ENCODE measurements around the gene RASA3. TPM values are rescaled to one million over a fixed set of nuclear protein-coding genes. Genes with fewer than 3 reads are reported as not detected.

RASA3 gene
- total and polyA plus RNA-seq, 2 donors (not counting 3 experiments of a cell fraction or from before 2014, with no cell fraction given) = 26.5 to 53.8 TPM

GRCh38 chr13:114049626-114050101 is 82.8 kb downstream of the RASA3 start:
- Histone ChIP-seq H3K79me2 (ENCODE audit: control insufficient read depth, insufficient read depth, low read length) (peaks cover 76% of the 10 kb centered on the region), H3K4me2 (ENCODE audit: insufficient read depth, low read length) (no peak overlapping the region), H3K9me1 (replicated peaks; ENCODE audit: control insufficient read depth, extremely low read depth, insufficient read depth, low read length) (no peaks in the 10 kb centered on the region), H2AFZ (ENCODE audit: low read depth, low read length) (no peak overlapping the region), H3K27ac (ENCODE audit: insufficient read depth, low read depth, low read length) (no peak overlapping the region), H3K9ac (replicated peaks; ENCODE audit: extremely low read depth, insufficient read depth, low read length) (no peak overlapping the region), H3K4me3 (replicated peaks in 1 of 3; ENCODE audit: insufficient read depth in 1 of 3, low read depth in 1 of 3, low read length in 3 of 3) (no peak overlapping the region), H3K4me1 (ENCODE audit: control insufficient read depth, extremely low read depth, insufficient read depth, low read length) (no peaks in the 10 kb centered on the region), H3K36me3 (ENCODE audit: control insufficient read depth in 2 of 2, extremely low read depth in 1 of 2, insufficient read depth in 2 of 2, low read length in 2 of 2) (peaks cover 0 to 17% of the 10 kb centered on the region in 2 experiments), H3K27me3 (ENCODE audit: control insufficient read depth in 2 of 2, insufficient read depth in 2 of 2, low read length in 2 of 2) (no peaks in the 10 kb centered on the region), H3K9me3 (replicated peaks; ENCODE audit: control insufficient read depth, insufficient read depth, low read length) (no peaks in the 10 kb centered on the region), H4K20me1 (replicated peaks; ENCODE audit: control insufficient read depth, extremely low read depth, insufficient read depth, low read length) (peaks cover 3% of the 10 kb centered on the region)
- intact Hi-C loops (cut with micrococcal nuclease) = no loop called here
- FAIRE-seq (no peak), DNase-seq (ENCODE audit: low read depth, low spot score) (no peak)
- POLR2A ChIA-PET = no interaction called here
- BruUV-seq (replicated peaks) = no TSS peak
- dilution Hi-C loops (cut with MboI; ENCODE audit: extremely low pct_ligation_motif_present, low sequenced_read_pairs) = loop anchor here (10.0 kb wide), 1 partner anchor 65 kb away; no protein-coding TSS in a partner anchor
- CTCF ChIA-PET = interaction anchor here (0.7 kb wide), 1 partner anchor 46 kb away, joined by 3 read pairs; no protein-coding TSS in a partner anchor
- no peak for TF ChIP-seq POLR2A (IDR thresholded peaks at IDR 0.05; ENCODE audit: low read depth, low read length)
- no peak for TF ChIP-seq JUN (IDR thresholded peaks at IDR 0.05; ENCODE audit: borderline replicate concordance, insufficient read depth, insufficient read length, low read depth)
- TF ChIP-seq GATA2 (IDR thresholded peaks at IDR 0.05; ENCODE audit: insufficient read depth, insufficient read length, low read depth, low read length) = no peak
- no peak for TF ChIP-seq POLR2AphosphoS5 (IDR thresholded peaks at IDR 0.05; ENCODE audit: insufficient read depth, low read depth, low read length)

GRCh38 chr13:114049026-114049425 is 83.4 kb downstream of the RASA3 start:
- no peak for FAIRE-seq
- no peak for DNase-seq (ENCODE audit: low read depth, low spot score)
- no peaks in the 10 kb centered on the region for H3K9me3 ChIP-seq (replicated peaks; ENCODE audit: control insufficient read depth, insufficient read depth, low read length)
- H3K27ac ChIP-seq (ENCODE audit: insufficient read depth, low read depth, low read length) = no peak overlapping the region
- no peaks in the 10 kb centered on the region for H3K27me3 ChIP-seq (ENCODE audit: control insufficient read depth in 2 of 2, insufficient read depth in 2 of 2, low read length in 2 of 2)
- H3K36me3 ChIP-seq (ENCODE audit: control insufficient read depth in 2 of 2, extremely low read depth in 1 of 2, insufficient read depth in 2 of 2, low read length in 2 of 2) = peaks cover 0 to 16% of the 10 kb centered on the region in 2 experiments
- H3K4me2 ChIP-seq (ENCODE audit: insufficient read depth, low read length) = no peak overlapping the region
- TF ChIP-seq MYC (IDR thresholded peaks at IDR 0.05; ENCODE audit: low read depth, low read length) (no peak), EZH2 (IDR thresholded peaks at IDR 0.05; ENCODE audit: borderline replicate concordance, low read depth, low read length, severe bottlenecking) (no peak), JUN (IDR thresholded peaks at IDR 0.05; ENCODE audit: borderline replicate concordance, insufficient read depth, insufficient read length, low read depth) (no peak), POLR2AphosphoS5 (IDR thresholded peaks at IDR 0.05; ENCODE audit: insufficient read depth, low read depth, low read length) (no peak), GATA2 (IDR thresholded peaks at IDR 0.05; ENCODE audit: insufficient read depth, insufficient read length, low read depth, low read length) (no peak), MAX (IDR thresholded peaks at IDR 0.05; ENCODE audit: insufficient read depth, insufficient read length) (no peak), POLR2A (IDR thresholded peaks at IDR 0.05; ENCODE audit: low read depth, low read length) (no peak), CTCF (IDR thresholded peaks at IDR 0.05; ENCODE audit: extremely low read depth in 1 of 2, insufficient read depth in 1 of 2, low read depth in 1 of 2, low read length in 2 of 2) (no peak), FOS (IDR thresholded peaks at IDR 0.05; ENCODE audit: borderline replicate concordance, insufficient read depth, low read length) (no peak)
- no peak overlapping the region for H2AFZ ChIP-seq (ENCODE audit: low read depth, low read length)
- H3K4me3 ChIP-seq (replicated peaks in 1 of 3; ENCODE audit: insufficient read depth in 1 of 3, low read depth in 1 of 3, low read length in 3 of 3) = no peak overlapping the region
- intact Hi-C loops (cut with micrococcal nuclease) (no loop called here), dilution Hi-C loops (cut with MboI; ENCODE audit: extremely low pct_ligation_motif_present, low sequenced_read_pairs) (no loop called here)
- no peak overlapping the region for H3K9ac ChIP-seq (replicated peaks; ENCODE audit: extremely low read depth, insufficient read depth, low read length)
- H4K20me1 ChIP-seq (replicated peaks; ENCODE audit: control insufficient read depth, extremely low read depth, insufficient read depth, low read length) = peaks cover 3% of the 10 kb centered on the region
- CTCF ChIA-PET = interaction anchor here (0.7 kb wide), 1 partner anchor 47 kb away, joined by 3 read pairs; no protein-coding TSS in a partner anchor
- no peaks in the 10 kb centered on the region for H3K9me1 ChIP-seq (replicated peaks; ENCODE audit: control insufficient read depth, extremely low read depth, insufficient read depth, low read length)
- POLR2A ChIA-PET = no interaction called here
- BruUV-seq (replicated peaks) = no TSS peak
- H3K79me2 ChIP-seq (ENCODE audit: control insufficient read depth, insufficient read depth, low read length) = peaks cover 72% of the 10 kb centered on the region
- H3K4me1 ChIP-seq (ENCODE audit: control insufficient read depth, extremely low read depth, insufficient read depth, low read length) = no peaks in the 10 kb centered on the region

Data from endothelial cell of umbilical vein (primary cell).